ENCODE results near the gene TREH.
"Not testable (repeated sequence)": the region's sequence is repeated elsewhere in the genome, so short reads cannot be mapped to it uniquely, and the experiment has no call there.

TREH gene

GRCh38 chr11:118688851-118689502, 9.5 kb upstream of the TREH start:
- no peak for DNase-seq
- Mint-ChIP-seq H3K4me3 (no peak overlapping the region), H3K4me1 (ENCODE audit: low read depth) (peaks cover 47% of the 10 kb centered on the region), H3K27me3 (peaks cover 6% of the 10 kb centered on the region), H3K36me3 (ENCODE audit: low read depth) (no peaks in the 10 kb centered on the region), H3K9me3 (no peaks in the 10 kb centered on the region), H3K27ac (no peak overlapping the region)

- not testable (repeated sequence) for DNase-seq; H3K9me3 Mint-ChIP-seq; H3K36me3 Mint-ChIP-seq (ENCODE audit: low read depth); H3K27ac Mint-ChIP-seq; H3K27me3 Mint-ChIP-seq; H3K4me3 Mint-ChIP-seq
- peaks cover 42% of the 10 kb centered on the region for H3K4me1 Mint-ChIP-seq (ENCODE audit: low read depth)
Observed at GRCh38 chr11:118688339-118688738, 8.9 kb upstream of the TREH start.

GRCh38 chr11:118687906-118688305, 8.5 kb upstream of the TREH start:
- no peak overlapping the region for H3K4me3 Mint-ChIP-seq
- no peaks in the 10 kb centered on the region for H3K36me3 Mint-ChIP-seq (ENCODE audit: low read depth)
- H3K4me1 Mint-ChIP-seq (ENCODE audit: low read depth) = peaks cover 38% of the 10 kb centered on the region
- no peak for DNase-seq
- H3K27me3 Mint-ChIP-seq = no peaks in the 10 kb centered on the region
- H3K9me3 Mint-ChIP-seq = no peaks in the 10 kb centered on the region
- H3K27ac Mint-ChIP-seq = no peak overlapping the region

GRCh38 chr11:118684187-118684586, 4.7 kb upstream of the TREH start:
- Mint-ChIP-seq H3K27ac (no peak overlapping the region), H3K36me3 (ENCODE audit: low read depth) (no peaks in the 10 kb centered on the region), H3K9me3 (no peaks in the 10 kb centered on the region), H3K4me3 (no peak overlapping the region), H3K4me1 (ENCODE audit: low read depth) (peaks cover 8% of the 10 kb centered on the region), H3K27me3 (no peaks in the 10 kb centered on the region)
- DNase-seq = no peak

GRCh38 chr11:118682939-118683338, 3.5 kb upstream of the TREH start:
- not testable (repeated sequence) for H3K4me1 Mint-ChIP-seq (ENCODE audit: low read depth); DNase-seq; H3K27ac Mint-ChIP-seq; H3K9me3 Mint-ChIP-seq; H3K36me3 Mint-ChIP-seq (ENCODE audit: low read depth); H3K27me3 Mint-ChIP-seq; H3K4me3 Mint-ChIP-seq

GRCh38 chr11:118682372-118682771, 2.9 kb upstream of the TREH start:
- no peaks in the 10 kb centered on the region for H3K36me3 Mint-ChIP-seq (ENCODE audit: low read depth)
- DNase-seq = no peak
- no peaks in the 10 kb centered on the region for H3K4me1 Mint-ChIP-seq (ENCODE audit: low read depth)
- no peaks in the 10 kb centered on the region for H3K9me3 Mint-ChIP-seq
- H3K27ac Mint-ChIP-seq = no peak overlapping the region
- H3K27me3 Mint-ChIP-seq = no peaks in the 10 kb centered on the region
- H3K4me3 Mint-ChIP-seq = no peak overlapping the region

GRCh38 chr11:118678908-118679307, 542 bp downstream of the TREH start:
- not testable (repeated sequence) for H3K4me3 Mint-ChIP-seq; H3K4me1 Mint-ChIP-seq (ENCODE audit: low read depth); H3K27ac Mint-ChIP-seq; H3K36me3 Mint-ChIP-seq (ENCODE audit: low read depth); H3K27me3 Mint-ChIP-seq; DNase-seq; H3K9me3 Mint-ChIP-seq

- DNase-seq = no peak
- Mint-ChIP-seq H3K4me3 (no peak overlapping the region), H3K27ac (no peak overlapping the region), H3K4me1 (ENCODE audit: low read depth) (no peaks in the 10 kb centered on the region), H3K27me3 (no peaks in the 10 kb centered on the region), H3K36me3 (ENCODE audit: low read depth) (no peaks in the 10 kb centered on the region), H3K9me3 (no peaks in the 10 kb centered on the region)
Observed at GRCh38 chr11:118677977-118678376, 1.5 kb downstream of the TREH start.

GRCh38 chr11:118674082-118674435, 5.4 kb downstream of the TREH start:
- no peak overlapping the region for H3K27ac Mint-ChIP-seq
- no peaks in the 10 kb centered on the region for H3K4me1 Mint-ChIP-seq (ENCODE audit: low read depth)
- DNase-seq = no peak
- H3K4me3 Mint-ChIP-seq = no peak overlapping the region
- peaks cover 5% of the 10 kb centered on the region for H3K9me3 Mint-ChIP-seq
- no peaks in the 10 kb centered on the region for H3K27me3 Mint-ChIP-seq
- H3K36me3 Mint-ChIP-seq (ENCODE audit: low read depth) = no peaks in the 10 kb centered on the region

GRCh38 chr11:118673361-118674081, 5.9 kb downstream of the TREH start:
- no peak overlapping the region for H3K27ac Mint-ChIP-seq
- DNase-seq = peak; percentile 2
- no peak overlapping the region for H3K4me3 Mint-ChIP-seq
- H3K4me1 Mint-ChIP-seq (ENCODE audit: low read depth) = no peaks in the 10 kb centered on the region
- H3K9me3 Mint-ChIP-seq = peaks cover 5% of the 10 kb centered on the region
- H3K36me3 Mint-ChIP-seq (ENCODE audit: low read depth) = no peaks in the 10 kb centered on the region
- H3K27me3 Mint-ChIP-seq = no peaks in the 10 kb centered on the region

GRCh38 chr11:118672846-118673245, 6.6 kb downstream of the TREH start:
- H3K36me3 Mint-ChIP-seq (ENCODE audit: low read depth) = no peaks in the 10 kb centered on the region
- no peak overlapping the region for H3K4me3 Mint-ChIP-seq
- no peaks in the 10 kb centered on the region for H3K27me3 Mint-ChIP-seq
- H3K4me1 Mint-ChIP-seq (ENCODE audit: low read depth) = no peaks in the 10 kb centered on the region
- peaks cover 5% of the 10 kb centered on the region for H3K9me3 Mint-ChIP-seq
- no peak overlapping the region for H3K27ac Mint-ChIP-seq
- no peak for DNase-seq

- Mint-ChIP-seq H3K36me3 (ENCODE audit: low read depth) (no peaks in the 10 kb centered on the region), H3K4me3 (no peak overlapping the region), H3K9me3 (peaks cover 5% of the 10 kb centered on the region), H3K4me1 (ENCODE audit: low read depth) (peaks cover 4% of the 10 kb centered on the region), H3K27ac (no peak overlapping the region), H3K27me3 (no peaks in the 10 kb centered on the region)
- DNase-seq = no peak
Observed at GRCh38 chr11:118671254-118671653, 8.2 kb downstream of the TREH start.

- H3K9me3 Mint-ChIP-seq = peaks cover 5% of the 10 kb centered on the region
- no peaks in the 10 kb centered on the region for H3K27me3 Mint-ChIP-seq
- no peaks in the 10 kb centered on the region for H3K36me3 Mint-ChIP-seq (ENCODE audit: low read depth)
- H3K4me1 Mint-ChIP-seq (ENCODE audit: low read depth) = peaks cover 6% of the 10 kb centered on the region
- H3K27ac Mint-ChIP-seq = no peak overlapping the region
- H3K4me3 Mint-ChIP-seq = no peak overlapping the region
- DNase-seq = no peak
Observed at GRCh38 chr11:118670063-118670462, 9.4 kb downstream of the TREH start.

- H3K4me1 Mint-ChIP-seq (ENCODE audit: low read depth) = peaks cover 6% of the 10 kb centered on the region
- peaks cover 5% of the 10 kb centered on the region for H3K9me3 Mint-ChIP-seq
- H3K27me3 Mint-ChIP-seq = no peaks in the 10 kb centered on the region
- no peak overlapping the region for H3K4me3 Mint-ChIP-seq
- H3K36me3 Mint-ChIP-seq (ENCODE audit: low read depth) = no peaks in the 10 kb centered on the region
- H3K27ac Mint-ChIP-seq = no peak overlapping the region
- no peak for DNase-seq
Observed at GRCh38 chr11:118666371-118666770, 13.1 kb downstream of the TREH start.

GRCh38 chr11:118663902-118664301, 15.5 kb downstream of the TREH start:
- Mint-ChIP-seq H3K27me3 (no peaks in the 10 kb centered on the region), H3K9me3 (no peaks in the 10 kb centered on the region), H3K36me3 (ENCODE audit: low read depth) (no peaks in the 10 kb centered on the region), H3K4me1 (ENCODE audit: low read depth) (peaks cover 11% of the 10 kb centered on the region), H3K4me3 (no peak overlapping the region), H3K27ac (no peak overlapping the region)
- no peak for DNase-seq

Data from activated T-cell treated with anti-CD3 and anti-CD28 coated beads, Interleukin-2, amount 50 U/mL, for 24 hours (primary cell).